ENCODE measurements around the gene LINC00237. TPM values are rescaled to one million over a fixed set of nuclear protein-coding genes. Genes with fewer than 3 reads are reported as not detected.
A peak's percentile ranks its signal among the peaks of the same experiment; 100 is the strongest.

Gene LINC00237
- not detected in 2 replicates for total RNA-seq (2011; cell fraction: chromatin; rRNA removed; ENCODE audit: low replicate concordance)
- not detected in 2 replicates for total RNA-seq (2011; cell fraction: nucleolus; rRNA removed)
- not detected in 2 replicates for total RNA-seq (2011; cell fraction: nucleoplasm; rRNA removed)
- total RNA-seq (2014; rRNA removed) (not detected in 2 replicates), total RNA-seq (2014; rRNA removed; fragmentation: Illumina TruSeq; extraction: Trizol) (not detected in 2 replicates), total RNA-seq (2015; rRNA removed; fragmentation: Illumina TruSeq; extraction: Trizol) (not detected in 2 replicates), total RNA-seq (2021) (not detected in 2 replicates), polyA plus RNA-seq (2011; rRNA removed) (not detected in 2 replicates), polyA plus RNA-seq (2014; fragmentation: Illumina TruSeq; extraction: Trizol) (not detected in 2 replicates), polyA plus RNA-seq (2014; fragmentation: Nextera tagmentation; extraction: Ambion mirVana) (not detected), polyA plus RNA-seq (2014; rRNA removed) (not detected in 2 replicates), polyA minus RNA-seq (2011; rRNA and poly(A)+ RNA removed) (not detected in 2 replicates), Bru-seq, nascent RNA (percentile 5 among the genes with signal in this experiment), BruChase-seq, experiment 1, labeled RNA remaining after a 2-hour chase (percentile 9 among the genes with signal in this experiment), BruChase-seq, experiment 2, labeled RNA remaining after a 6-hour chase (percentile 5 among the genes with signal in this experiment)
- not detected in 2 replicates for polyA plus RNA-seq (2011; cell fraction: cytosol; rRNA removed)
- polyA plus RNA-seq (2011; cell fraction: nucleus; rRNA removed), result not detected in 2 replicates
- not detected in 2 replicates for polyA plus RNA-seq (2012)
- not detected in 2 replicates for polyA minus RNA-seq (2011; cell fraction: cytosol; rRNA and poly(A)+ RNA removed)
- not detected in 2 replicates for polyA minus RNA-seq (2011; cell fraction: nucleus; rRNA and poly(A)+ RNA removed)
- long read RNA-seq, experiment 1, result 0 reads
- long read RNA-seq, experiment 2, result 0 reads
- long read RNA-seq, experiment 3, result 0 reads

DNA sequence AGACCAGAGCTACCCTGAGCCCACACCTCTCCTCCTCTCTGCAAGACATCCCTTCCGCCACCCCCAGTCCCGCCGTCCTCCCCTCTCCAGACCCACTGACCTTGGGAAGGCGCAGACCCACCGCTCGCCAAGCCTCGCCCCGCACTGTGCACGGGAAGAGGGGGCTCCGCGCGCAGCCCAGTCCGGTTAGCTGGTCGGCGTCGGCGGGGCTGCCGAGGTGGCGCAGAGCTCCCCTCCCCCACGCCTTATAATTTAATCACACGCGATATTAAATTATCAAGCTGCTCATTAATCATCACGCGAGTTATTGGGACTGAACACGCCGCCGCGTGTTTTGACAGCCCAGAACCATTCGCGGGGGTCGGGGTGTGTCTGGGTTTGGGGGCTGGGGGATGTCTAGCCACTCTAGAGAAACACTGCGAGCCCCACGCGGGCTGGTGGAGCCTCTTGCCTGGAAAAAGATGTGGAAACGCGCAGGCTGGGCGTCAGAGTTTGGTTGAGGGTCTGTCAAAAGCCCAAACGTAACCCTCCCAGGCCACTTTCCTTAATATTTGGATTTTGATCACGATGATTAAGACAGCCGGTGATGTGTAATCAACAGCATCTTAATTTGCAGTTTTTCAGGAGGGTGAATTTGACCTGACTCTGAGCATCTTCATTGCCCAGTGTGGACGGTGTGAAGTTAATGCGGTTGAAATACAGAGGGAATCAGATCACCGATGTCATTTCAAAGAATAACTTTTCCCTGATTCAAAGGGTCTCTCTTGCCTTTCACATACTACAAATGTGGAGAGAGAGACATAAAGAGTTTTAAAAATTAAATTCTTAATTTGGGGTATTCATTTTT is at the start of gene LINC00237:
TSS of gene LINC00237 (minus strand) at position 188 of the 847 bp plus-strand sequence.
- no peak within 1 kb of the TSS for H3K27ac ChIP-seq (ENCODE audit: extremely low read depth, low read depth, low read length)
- in situ Hi-C loops (cut with MboI), result no loop called here
- no TSS peak for BruUV-seq (replicated peaks)
- TF ChIP-seq RBM17 (IDR thresholded peaks at IDR 0.05; ENCODE audit: borderline replicate concordance, low read depth, low read length), result no peak
- H3K4me2 ChIP-seq (ENCODE audit: insufficient read depth, low read length), result no peak within 1 kb of the TSS
- FAIRE-seq (no peak), DNase-seq (ENCODE audit: extremely low read depth in 1 of 4, low spot score in 3 of 4) (no peak), ATAC-seq (no peak)
- CTCF ChIA-PET (ENCODE audit: low intra/inter-chr PET ratio), result no interaction called here
- H4K20me1 ChIP-seq (replicated peaks; ENCODE audit: control insufficient read depth, insufficient read depth, low read length), result no peaks in the 10 kb centered on the region
- H3K27me3 ChIP-seq (ENCODE audit: control insufficient read depth in 2 of 2, insufficient read depth in 2 of 2, low read length in 2 of 2), result peaks cover 7 to 17% of the 10 kb centered on the region in 2 experiments; a peak in 2 of 5 replicates
- no peak within 1 kb of the TSS for H3K4me3 ChIP-seq
- no peaks in the 10 kb centered on the region for H3K79me2 ChIP-seq (ENCODE audit: control insufficient read depth, insufficient read depth, low read length)
- no peak within 1 kb of the TSS for H2AFZ ChIP-seq (ENCODE audit: low read depth, low read length)
- H3K9me3 ChIP-seq (replicated peaks; ENCODE audit: control insufficient read depth, insufficient read depth, low read depth, low read length), result no peaks in the 10 kb centered on the region
- no peaks in the 10 kb centered on the region for H3K36me3 ChIP-seq (ENCODE audit: control insufficient read depth, insufficient read depth, low read length)
- POLR2A ChIA-PET, result no interaction called here
- intact Hi-C loops (cut with micrococcal nuclease), result no loop called here
- H3K4me1 ChIP-seq (replicated peaks in 1 of 2; ENCODE audit: control insufficient read depth in 2 of 2, insufficient read depth in 2 of 2, low read length in 2 of 2), result peaks cover 0 to 16% of the 10 kb centered on the region in 2 experiments; a peak in 1 of 5 replicates
- H3K9ac ChIP-seq (ENCODE audit: insufficient read depth in 1 of 2, low read depth in 2 of 2, low read length in 2 of 2), result no peak within 1 kb of the TSS
- H3K9me1 ChIP-seq (ENCODE audit: control insufficient read depth, insufficient read depth, low read length), result no peaks in the 10 kb centered on the region
- 17% methylated on average over 8 of the region's 43 CpGs for WGBS (ENCODE audit: insufficient coverage, low coverage, missing lambda C conversion rate)
